ENCODE measurements around the gene PI16.

DNA sequence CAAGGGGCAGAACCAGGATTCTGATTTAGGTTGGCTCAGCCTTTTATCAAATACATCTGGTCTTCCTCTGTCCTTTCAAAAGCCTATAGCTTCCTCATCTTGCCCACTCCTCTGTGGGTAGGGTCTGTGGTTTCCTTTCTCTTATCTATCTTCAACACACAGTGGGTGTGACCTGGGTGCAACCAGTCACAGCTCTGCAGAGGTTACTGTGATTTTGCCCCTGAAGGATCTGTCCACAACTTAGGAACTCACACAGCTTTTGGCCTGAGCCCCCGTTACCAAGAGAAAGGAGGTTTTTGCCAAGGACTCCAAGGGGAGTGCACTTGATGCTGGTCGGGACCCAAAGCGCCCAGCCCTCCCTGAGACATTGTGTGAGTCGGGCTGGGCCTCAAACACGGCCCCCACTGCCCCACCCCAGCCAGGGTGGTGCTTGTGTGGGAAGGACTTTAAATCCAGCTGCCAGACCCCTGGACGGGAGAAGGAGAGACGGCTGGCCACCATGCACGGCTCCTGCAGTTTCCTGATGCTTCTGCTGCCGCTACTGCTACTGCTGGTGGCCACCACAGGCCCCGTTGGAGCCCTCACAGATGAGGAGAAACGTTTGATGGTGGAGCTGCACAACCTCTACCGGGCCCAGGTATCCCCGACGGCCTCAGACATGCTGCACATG, at the start of gene PI16:
- TF ChIP-seq EZH2 (IDR thresholded peaks at IDR 0.05; ENCODE audit: low read length) (no peak), CTCF (optimal IDR thresholded peaks at IDR 0.05 in 1 of 3, IDR thresholded peaks at IDR 0.05 in 1 of 3, conservative IDR thresholded peaks at IDR 0.05 in 1 of 3; ENCODE audit: extremely low read depth in 1 of 3, insufficient read depth in 2 of 3, low read length in 3 of 3) (no peak)

Data from keratinocyte (primary cell).